IMR-90 (cell line): ENCODE results near the gene JCAD.

Source experiments
- CHD1 ChIP-seq: IDR thresholded peaks from 2 replicates; pipeline ENCODE4 v1.6.1; 2012; ENCODE audit warnings: low read depth, low read length, improper control_type of control experiment
- CTCF ChIP-seq: conservative IDR thresholded peaks from 2 replicates; pipeline ENCODE4 v1.5.1; 2012; ENCODE audit warnings: mild to moderate bottlenecking, low read depth, low read length, improper control_type of control experiment
- FOS ChIP-seq: fragments of 150-350 bp; IDR thresholded peaks from 2 replicates; pipeline ENCODE4 v1.6.1; 2016; ENCODE audit warnings: low read depth, low read length
- MAFK ChIP-seq: IDR thresholded peaks from 2 replicates; pipeline ENCODE4 v1.6.1; 2012; ENCODE audit warnings: low read depth, low read length, improper control_type of control experiment
- MXI1 ChIP-seq: IDR thresholded peaks from 2 replicates; pipeline ENCODE4 v1.6.1; 2012; ENCODE audit warnings: low read depth, mild to moderate bottlenecking, low read length, moderate library complexity, borderline replicate concordance
- NFE2L2 ChIP-seq: fragments of 150-350 bp; IDR thresholded peaks from 2 replicates; pipeline ENCODE4 v1.6.1; 2016; ENCODE audit warnings: low read depth, mild to moderate bottlenecking, low read length
- POLR2A ChIP-seq: IDR thresholded peaks from 2 replicates; pipeline ENCODE4 v1.6.1; 2012; ENCODE audit warnings: mild to moderate bottlenecking, low read depth, low read length
- RCOR1 ChIP-seq: IDR thresholded peaks from 2 replicates; pipeline ENCODE4 v1.6.1; 2012; ENCODE audit warnings: mild to moderate bottlenecking, low read length, improper control_type of control experiment; ENCODE audit not compliant: insufficient replicate concordance

GRCh38 chr10:30051220-30051619, 8.2 kb downstream of the JCAD start:
- TF ChIP-seq CTCF (no peak), CHD1 (no peak), RCOR1 (no peak), FOS (no peak), POLR2A (no peak), NFE2L2 (no peak), MXI1 (no peak), MAFK (no peak)
